Cerebellar nuclear complex (tissue), 1 donor: ENCODE measurements around the gene SMYD1.

Source experiments
- DNase-seq, 2 experiments: peaks; one replicate each; lab custom pipeline; 2025; lab: John Stamatoyannopoulos, UW

SMYD1 gene

GRCh38 chr2:88055371-88056128 lies 12.1 kb upstream of the SMYD1 start, which contains the start of gene KRCC1:
Gene KRCC1 (minus strand): TSS chr2:88055783. CDS start chr2:88028563, 27,220 bp downstream.
- peak in 1 of 2 experiments; percentile 59 for DNase-seq

GRCh38 chr2:88057437-88057844 lies 10.2 kb upstream of the SMYD1 start:
- no peak for DNase-seq

DNA sequence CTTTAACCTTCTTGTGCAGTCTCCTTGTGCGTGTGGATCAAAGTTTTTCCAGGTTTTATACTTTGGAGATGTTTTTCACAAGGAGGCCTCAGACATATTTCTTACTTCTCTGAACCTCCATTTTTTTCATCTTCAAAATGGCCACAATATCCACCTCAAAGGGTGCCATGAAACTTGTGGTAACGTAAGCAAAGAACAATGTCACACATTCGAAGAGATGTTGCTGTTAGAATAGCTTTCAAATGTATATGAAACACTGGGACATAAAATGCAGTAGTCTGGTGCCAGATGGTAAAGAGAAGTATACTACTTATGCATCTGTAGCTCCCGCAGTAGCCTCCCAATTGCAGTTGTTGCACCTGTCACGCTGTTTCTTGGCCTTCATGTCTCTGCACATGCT lies 9.4 kb upstream of the SMYD1 start:
- DNase-seq = no peak

DNA sequence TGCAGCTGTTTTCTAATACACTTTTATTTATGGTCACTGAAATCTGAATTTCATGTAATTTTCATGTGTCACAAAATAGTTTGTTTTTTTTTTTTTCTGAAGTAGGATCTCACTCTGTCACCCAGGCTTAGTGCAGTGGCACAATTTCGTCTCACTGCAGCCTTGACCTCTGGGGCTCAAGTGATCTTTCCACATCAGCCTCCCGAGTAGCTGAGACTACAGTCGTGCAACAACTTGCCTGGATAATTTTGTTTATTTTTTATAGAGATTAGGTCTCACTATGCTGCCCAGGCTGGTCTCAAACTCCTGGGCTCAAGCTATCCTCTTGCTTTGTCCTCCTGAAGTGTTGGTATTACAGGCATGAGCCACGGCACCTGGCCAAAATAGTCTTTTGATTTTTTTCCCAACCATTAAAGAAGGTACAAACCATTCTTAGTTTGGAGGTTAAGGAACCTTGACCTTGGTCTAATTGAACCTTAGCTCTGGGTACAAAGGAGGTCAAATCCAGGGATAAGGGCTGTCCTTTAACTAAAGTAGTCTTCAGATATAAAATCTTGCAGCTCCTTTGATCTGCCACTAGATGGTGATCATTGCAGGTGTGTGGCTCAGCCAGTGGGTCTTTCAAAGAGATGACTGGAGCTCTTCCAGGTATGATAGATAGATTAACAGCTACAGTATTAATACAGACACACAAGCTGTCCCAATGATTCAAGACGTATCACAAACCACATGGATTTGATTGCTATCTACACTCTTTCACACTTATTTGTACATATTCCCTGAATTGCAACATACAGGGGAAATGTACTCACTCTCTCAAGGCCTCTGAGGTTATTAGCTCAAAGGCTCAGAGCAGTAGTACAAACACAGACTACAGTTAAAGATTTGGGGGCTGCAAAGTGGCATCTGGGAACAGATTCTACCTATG lies 7.4 kb upstream of the SMYD1 start:
- DNase-seq = peak in 1 of 2 experiments; percentile 5

DNA sequence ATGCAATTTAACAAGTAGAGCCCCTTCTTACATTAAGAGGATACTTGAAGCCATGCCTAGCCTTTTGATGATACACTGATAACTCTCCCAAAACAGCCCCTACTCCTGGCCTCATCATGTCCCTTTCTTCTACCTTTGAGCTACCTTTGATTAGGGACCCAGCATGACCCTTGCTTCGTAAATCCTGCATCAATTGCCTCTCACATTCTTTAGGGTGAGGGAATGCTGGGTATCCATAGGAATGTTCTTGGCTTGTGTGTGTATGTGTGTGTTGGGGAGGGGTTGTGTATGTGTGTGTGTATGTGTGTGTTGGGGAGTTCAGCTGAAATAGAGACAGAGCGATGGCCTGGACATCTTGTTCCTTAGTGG lies 6.7 kb upstream of the SMYD1 start:
- DNase-seq = no peak

DNA sequence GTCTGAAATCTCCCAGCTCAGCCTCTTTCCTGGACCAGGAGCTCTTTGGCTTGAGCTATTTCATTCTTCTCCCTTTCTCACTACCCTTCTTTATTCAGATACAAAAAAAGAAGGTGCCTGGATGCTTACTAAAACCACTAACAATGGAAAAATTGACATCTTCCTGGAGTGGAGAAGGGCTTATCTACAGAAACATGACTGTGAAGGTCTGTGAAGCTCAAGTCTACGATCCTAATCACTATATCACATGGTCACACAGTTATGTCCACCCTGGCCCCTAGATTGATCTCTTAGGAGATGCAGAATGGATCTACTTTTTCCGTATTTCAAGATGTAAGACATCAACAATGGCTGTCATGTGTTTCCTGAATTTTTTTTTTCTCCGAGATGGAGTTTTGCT lies 6.3 kb upstream of the SMYD1 start:
- DNase-seq = no peak

GRCh38 chr2:88066543-88066942 lies 1.1 kb upstream of the SMYD1 start:
- DNase-seq = no peak

DNA sequence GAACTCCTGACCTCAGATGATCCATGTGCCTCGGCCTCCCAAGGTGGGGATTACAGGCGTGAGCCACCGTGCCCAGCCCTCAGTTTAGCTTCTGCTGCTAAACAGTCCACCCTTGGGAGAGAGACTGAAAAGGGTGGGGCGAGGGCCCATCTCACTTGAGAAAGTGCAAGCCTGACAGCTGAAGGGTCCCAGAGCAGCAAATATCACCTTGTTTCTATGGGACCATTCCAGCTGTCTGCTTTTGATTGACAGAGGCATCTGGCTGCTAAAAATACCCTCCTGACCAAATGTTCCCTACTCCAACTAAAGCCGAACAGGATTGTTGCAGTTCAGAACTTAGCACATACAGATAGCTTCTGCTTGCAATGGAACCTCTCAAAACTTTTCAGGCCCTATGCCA lies 436 bp upstream of the SMYD1 start:
- DNase-seq = no peak

DNA sequence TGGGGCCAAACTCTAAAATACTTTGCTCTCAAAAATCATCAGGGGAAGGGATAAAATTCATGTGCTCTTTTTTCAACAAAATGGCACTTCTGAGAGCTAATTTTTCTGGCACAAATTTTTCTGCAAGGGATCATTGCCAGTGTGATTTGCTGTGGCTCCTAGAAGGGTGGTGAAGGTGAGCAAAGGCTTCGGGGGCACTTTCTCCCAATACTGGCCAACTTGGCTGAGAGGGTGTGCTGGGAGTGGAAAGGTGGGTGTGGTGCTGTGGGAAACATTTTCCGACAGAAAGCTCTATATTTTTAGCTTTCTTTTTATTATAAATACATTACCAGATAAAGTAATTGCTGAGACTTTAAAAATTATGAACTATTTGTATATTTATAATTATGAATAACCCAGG lies 419 bp downstream of the SMYD1 start:
- DNase-seq = no peak

DNA sequence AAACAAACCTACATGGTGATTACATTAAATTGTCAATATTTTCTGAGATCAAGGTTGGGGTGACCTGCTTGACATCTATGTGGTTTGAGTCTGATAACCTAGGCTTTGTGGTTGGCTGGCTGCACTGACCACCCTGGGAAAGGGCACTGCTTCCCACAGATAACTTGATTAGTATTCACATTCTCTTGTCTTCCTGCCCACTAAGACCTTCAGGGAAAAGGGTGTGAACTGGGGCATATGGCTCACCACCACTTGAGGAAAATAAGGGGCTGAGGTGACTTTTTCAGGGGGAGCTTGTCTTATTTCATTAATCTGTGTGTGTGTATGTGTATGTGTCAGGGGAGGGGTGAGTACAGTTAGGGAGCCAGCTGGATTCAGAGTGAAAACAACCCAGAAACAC lies 1.5 kb downstream of the SMYD1 start:
- no peak for DNase-seq

DNA sequence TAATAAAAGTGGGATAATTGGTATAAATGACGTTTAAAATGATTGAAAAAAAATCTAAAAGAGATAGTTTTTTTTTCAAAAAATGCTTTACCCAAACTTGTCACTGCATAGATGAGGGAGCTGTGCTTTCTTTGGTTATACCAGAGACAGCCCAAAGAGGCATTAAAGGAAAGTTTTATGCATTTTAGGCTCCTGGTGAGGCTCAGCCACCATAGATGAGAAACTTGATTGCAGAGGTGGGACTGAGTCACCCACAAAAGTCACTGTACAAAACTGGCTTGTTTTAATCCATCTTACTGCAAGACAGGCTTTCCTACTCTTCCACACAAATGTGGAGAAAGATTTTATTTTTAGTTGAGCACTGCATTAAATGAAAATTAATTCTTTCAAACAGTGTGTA lies 2.4 kb downstream of the SMYD1 start:
- no peak for DNase-seq

DNA sequence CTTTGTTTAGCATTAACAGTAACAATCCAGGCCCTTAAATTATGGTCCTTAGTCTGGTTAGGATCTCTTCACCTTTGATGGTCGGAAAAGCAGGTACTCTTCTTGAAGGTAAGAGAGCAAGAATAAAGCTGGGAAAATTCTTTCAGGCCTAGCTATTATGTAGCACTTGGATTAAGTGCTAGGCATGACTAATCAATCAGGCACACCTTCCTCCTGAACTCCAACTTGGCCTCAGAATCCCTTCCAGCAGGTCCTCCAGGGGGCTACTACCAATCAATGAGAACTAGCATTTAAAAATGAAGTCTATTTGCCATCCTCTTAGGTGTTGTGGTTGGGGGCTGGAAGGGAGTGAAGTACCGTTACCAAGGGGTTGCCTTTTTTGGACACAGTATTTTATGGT lies 3.7 kb downstream of the SMYD1 start:
- no peak for DNase-seq

- DNase-seq = no peak
Measured at GRCh38 chr2:88074150-88074549, 6.5 kb downstream of the SMYD1 start.

GRCh38 chr2:88074854-88075292 lies 7.2 kb downstream of the SMYD1 start:
- DNase-seq = no peak

GRCh38 chr2:88077080-88077479 lies 9.5 kb downstream of the SMYD1 start:
- DNase-seq = no peak

GRCh38 chr2:88078643-88079172 lies 11.1 kb downstream of the SMYD1 start:
- no peak for DNase-seq

- DNase-seq = no peak
Measured at GRCh38 chr2:88080545-88080944, 12.9 kb downstream of the SMYD1 start.

- DNase-seq = no peak
Measured at GRCh38 chr2:88081924-88082608, 14.4 kb downstream of the SMYD1 start.

DNA sequence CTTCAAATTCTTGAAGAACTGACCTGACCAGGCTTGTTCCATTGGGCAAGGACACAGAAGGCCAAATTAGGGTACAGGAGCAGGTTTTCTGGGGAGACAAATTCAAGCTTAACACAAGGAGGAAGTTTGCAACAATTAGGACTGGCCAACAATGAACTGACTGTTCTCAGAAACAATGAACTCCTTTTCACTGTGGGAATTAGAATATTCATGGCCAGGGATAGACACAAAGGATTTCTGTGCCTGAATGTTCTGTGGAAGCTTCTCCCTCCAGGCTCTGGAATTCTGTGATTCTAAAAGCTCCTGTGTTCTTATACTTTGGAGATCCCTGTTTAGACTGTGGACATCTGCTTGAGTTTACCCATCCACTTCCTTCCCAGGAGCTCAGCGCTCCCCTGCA lies 15.2 kb downstream of the SMYD1 start:
- DNase-seq = no peak

DNA sequence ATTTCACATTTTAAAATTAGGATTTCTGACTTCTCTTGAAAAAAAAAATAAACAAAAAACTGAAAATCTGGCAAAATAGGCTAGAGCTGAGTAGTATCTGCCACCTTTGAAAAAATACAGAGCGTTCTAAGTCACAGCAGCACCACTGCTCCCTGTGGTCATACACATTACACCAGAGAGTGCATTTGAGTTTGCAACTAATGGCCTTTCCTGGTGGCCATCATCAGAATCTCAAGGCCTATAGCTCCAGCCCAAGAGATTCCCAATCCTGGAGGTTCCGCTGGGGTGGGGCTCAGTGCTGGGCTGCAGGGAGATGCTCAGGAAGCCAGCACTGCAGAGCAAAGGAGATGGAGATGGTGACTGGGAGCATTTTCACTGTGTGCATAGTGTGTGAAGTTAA lies 17.5 kb downstream of the SMYD1 start:
- DNase-seq = no peak

DNA sequence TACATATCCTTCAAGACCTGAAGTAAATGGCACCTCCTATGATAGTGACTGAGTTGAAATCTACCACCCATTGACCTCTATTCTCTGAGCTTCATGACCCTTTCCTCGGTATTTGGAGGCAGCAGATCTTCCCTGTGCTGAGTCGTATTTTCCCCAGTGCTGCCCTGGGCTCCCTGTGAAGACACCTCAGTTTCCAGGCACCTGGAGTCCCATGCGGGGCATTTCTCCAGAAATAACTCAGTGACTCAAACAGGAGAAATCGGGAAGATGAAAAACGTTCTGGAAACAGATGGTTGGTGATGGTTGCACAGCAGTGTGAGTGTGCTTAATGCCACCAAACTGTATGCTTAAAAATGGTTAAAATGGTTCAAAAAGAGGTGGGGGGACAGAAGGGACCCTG lies 18.0 kb downstream of the SMYD1 start:
- no peak for DNase-seq

DNA sequence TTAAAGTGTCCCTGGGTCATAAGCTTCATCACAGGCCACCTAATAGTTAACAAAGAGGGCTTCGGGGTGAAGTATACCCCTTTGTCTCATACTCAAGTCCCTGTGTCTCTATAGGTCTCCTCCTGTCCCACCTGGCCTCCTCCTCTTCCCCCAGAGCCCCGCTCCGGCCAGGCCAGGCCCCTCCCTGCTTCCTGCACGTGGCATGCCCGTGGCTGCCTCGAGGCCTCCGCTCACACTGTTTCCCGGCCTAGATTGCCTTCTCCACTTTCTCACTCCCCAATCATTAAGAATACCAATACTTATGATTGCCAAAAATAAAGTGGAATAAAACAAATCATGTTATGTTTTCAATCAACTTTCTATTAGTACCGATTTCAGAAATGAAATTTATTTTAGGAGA lies 18.8 kb downstream of the SMYD1 start:
- no peak for DNase-seq
